ENCODE data around the gene KLHL15. TPM values are rescaled to one million over a fixed set of nuclear protein-coding genes. Genes with fewer than 3 reads are reported as not detected.

The KLHL15 gene
- total RNA-seq, 2 donors from 2014 or later: 11.8 to 31.6 TPM

GRCh38 chrX:23935106-23935505, 91.9 kb downstream of the KLHL15 start:
- Mint-ChIP-seq H3K27ac (no peak overlapping the region), H3K36me3 (no peaks in the 10 kb centered on the region), H3K9me3 (no peaks in the 10 kb centered on the region)
- no peak for ATAC-seq
- DNase-seq (ENCODE audit: low spot score in 2 of 2): no peak

Other genes with a start within 250 kb of the KLHL15 start
- 100 to 1,000 TPM; 160 to 466 TPM for gene SAT1, start 244.0 kb downstream of the KLHL15 start, total RNA-seq
- gene APOO, start 119.2 kb downstream of the KLHL15 start, total RNA-seq: 10 to 100 TPM; 20.6 to 28.4 TPM
- gene CXorf58, start 119.2 kb downstream of the KLHL15 start, total RNA-seq: under 1 TPM in 1 of 2 donors, not detected in 1; 0.37 TPM
- gene EIF2S3, start 27.8 kb upstream of the KLHL15 start, total RNA-seq: 100 to 1,000 TPM; 232 to 306 TPM
- 10 to 100 TPM; 31.7 to 44.8 TPM for gene ZFX, start 122.5 kb upstream of the KLHL15 start, total RNA-seq

All from activated naive CD4-positive, alpha-beta T cell treated with anti-CD3 and anti-CD28 coated beads, Interleukin-2, amount 50 U/mL, for 72 hours (primary cell).